Measurements from ENCODE around the gene GABRB2. TPM values are rescaled to one million over a fixed set of nuclear protein-coding genes. Genes with fewer than 3 reads are reported as not detected.

Gene GABRB2
- total and polyA plus RNA-seq, 7 donors = 0.04 to 0.36 (median 0.14) TPM

- ATAC-seq = no peak
Observed at GRCh38 chr5:161283296-161283695, 263.2 kb downstream of the GABRB2 start.

DNA sequence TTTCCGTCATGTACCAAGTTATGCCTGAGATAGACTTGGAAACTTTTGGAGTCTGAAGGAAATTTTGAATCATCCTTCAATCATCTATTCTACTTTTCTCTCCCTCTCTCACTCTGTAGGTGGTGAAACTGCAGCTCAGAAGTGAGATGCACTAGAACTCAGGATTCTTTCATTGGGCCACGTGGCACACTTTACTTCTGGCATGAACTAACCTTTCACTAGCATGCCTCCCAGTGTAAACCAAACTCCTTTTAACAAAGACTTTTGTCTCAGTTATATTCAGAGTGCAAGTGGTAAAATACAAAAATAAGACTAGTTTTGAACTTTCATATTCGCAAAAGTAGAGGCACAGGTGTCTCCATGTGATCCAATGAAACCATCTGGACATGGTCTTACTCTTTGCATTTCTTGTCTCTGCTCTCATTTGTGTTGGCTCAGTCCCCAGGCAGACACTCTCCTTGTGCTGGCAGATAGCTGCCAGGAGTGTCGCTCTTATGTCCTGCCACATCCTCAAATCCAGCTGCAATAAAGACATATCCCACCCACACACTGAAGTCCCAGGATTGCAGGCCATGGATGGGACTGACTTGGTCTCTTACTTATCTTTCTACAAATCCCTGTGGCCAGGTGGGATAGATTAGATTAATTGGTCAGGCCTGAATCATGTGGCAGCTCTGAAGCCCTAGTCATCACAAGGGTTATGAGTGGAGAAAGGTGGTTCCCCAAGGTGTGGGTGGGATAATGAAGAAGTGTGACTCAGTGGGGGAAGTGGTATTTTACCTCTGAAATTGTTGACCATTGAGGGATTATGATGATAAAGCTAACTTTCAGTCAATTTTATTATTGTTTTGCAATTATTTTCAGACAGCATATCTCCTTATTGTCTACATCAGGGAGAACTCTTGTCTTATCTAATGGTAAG lies 267.5 kb downstream of the GABRB2 start:
- DNase-seq (no peak), ATAC-seq (no peak)
- 72 to 78% (median 76%) methylated on average over 4 of the region's 4 CpGs for WGBS, 3 donors
- H3K4me3 ChIP-seq = no peak overlapping the region
- H3K9me3 ChIP-seq = no peaks in the 10 kb centered on the region
- no peaks in the 10 kb centered on the region for H3K27me3 ChIP-seq (ENCODE audit: insufficient read depth in 3 of 3, low read length in 2 of 3)
- no peak overlapping the region for H3K27ac ChIP-seq
- intact Hi-C loops (cut with DNase I) = loop anchor here in 1 of 2 donors (10.0 kb wide), 1 partner anchor 234 kb away; no protein-coding TSS in a partner anchor
- no peak for TF ChIP-seq CTCF (IDR thresholded peaks at IDR 0.05)
- no peaks in the 10 kb centered on the region for H3K36me3 ChIP-seq (ENCODE audit: insufficient read depth in 1 of 2, low read depth in 1 of 2)
- H3K4me1 ChIP-seq = no peaks in the 10 kb centered on the region

More at GRCh38 chr5:161283296-161283695, 263.2 kb downstream of the GABRB2 start:
- no peak for TF ChIP-seq CTCF (IDR thresholded peaks at IDR 0.05)
- H3K36me3 ChIP-seq (ENCODE audit: insufficient read depth in 1 of 2, low read depth in 1 of 2) = no peaks in the 10 kb centered on the region
- no peak overlapping the region for H3K4me3 ChIP-seq
- DNase-seq = no peak
- intact Hi-C loops (cut with DNase I) = no loop called here
- no peak overlapping the region for H3K27ac ChIP-seq
- no peaks in the 10 kb centered on the region for H3K4me1 ChIP-seq
- no peaks in the 10 kb centered on the region for H3K27me3 ChIP-seq (ENCODE audit: insufficient read depth in 3 of 3, low read length in 2 of 3)
- no peaks in the 10 kb centered on the region for H3K9me3 ChIP-seq
- WGBS, 3 donors = 10 to 20% (median 15%) methylated on average over 1 of the region's 1 CpG

DNA sequence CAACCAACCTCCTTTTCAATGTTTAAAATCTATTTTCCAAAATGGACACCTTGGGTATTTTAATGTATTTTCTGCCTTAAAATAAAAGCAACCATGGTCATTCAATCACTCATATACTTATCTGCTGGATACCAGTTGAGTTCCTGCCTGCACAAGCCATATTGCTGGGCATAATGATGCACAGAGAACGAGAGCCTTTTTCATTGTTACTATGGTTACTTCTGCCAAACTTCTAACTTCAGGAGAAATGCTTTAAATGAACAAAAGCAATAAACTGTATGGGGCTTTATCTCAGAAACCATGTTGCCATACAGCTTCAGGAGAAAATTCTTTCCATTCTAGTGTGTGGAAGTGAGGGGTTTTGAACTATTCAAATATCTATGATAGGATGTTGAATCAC lies 269.5 kb downstream of the GABRB2 start:
- Histone ChIP-seq H3K27ac (no peak overlapping the region), H3K4me1 (no peaks in the 10 kb centered on the region), H3K9me3 (no peaks in the 10 kb centered on the region), H3K36me3 (ENCODE audit: insufficient read depth in 1 of 2, low read depth in 1 of 2) (no peaks in the 10 kb centered on the region), H3K27me3 (ENCODE audit: insufficient read depth in 3 of 3, low read length in 2 of 3) (no peaks in the 10 kb centered on the region), H3K4me3 (no peak overlapping the region)
- ATAC-seq = no peak
- 69 to 79% (median 76%) methylated on average over 1 of the region's 1 CpG for WGBS, 3 donors
- no peak for TF ChIP-seq CTCF (IDR thresholded peaks at IDR 0.05)
- no peak for DNase-seq
- intact Hi-C loops (cut with DNase I) = loop anchor here in 1 of 2 donors (10.0 kb wide), 1 partner anchor 232 kb away; no protein-coding TSS in a partner anchor

- Histone ChIP-seq H3K36me3 (ENCODE audit: insufficient read depth in 1 of 2, low read depth in 1 of 2) (no peaks in the 10 kb centered on the region), H3K27ac (no peak overlapping the region), H3K4me1 (no peaks in the 10 kb centered on the region), H3K4me3 (no peak overlapping the region), H3K27me3 (ENCODE audit: insufficient read depth in 3 of 3, low read length in 2 of 3) (no peaks in the 10 kb centered on the region), H3K9me3 (no peaks in the 10 kb centered on the region)
- intact Hi-C loops (cut with DNase I) = loop anchor here in 1 of 2 donors (10.0 kb wide), 1 partner anchor 230 kb away; no protein-coding TSS in a partner anchor
- DNase-seq (no peak), ATAC-seq (no peak)
- no peak for TF ChIP-seq CTCF (IDR thresholded peaks at IDR 0.05)
- 37 to 60% (median 55%) methylated on average over 2 of the region's 2 CpGs for WGBS, 3 donors
Observed at GRCh38 chr5:161274951-161275350, 271.6 kb downstream of the GABRB2 start.

All from psoas muscle (tissue), 8 donors.